NK-92 (cell line): ENCODE data around the gene TEAD1.

Experiments used
- DNase-seq: peaks from one replicate; lab custom pipeline; 2025; ENCODE audit not compliant: unreplicated experiment; lab: John Stamatoyannopoulos, UW

The TEAD1 gene

DNA sequence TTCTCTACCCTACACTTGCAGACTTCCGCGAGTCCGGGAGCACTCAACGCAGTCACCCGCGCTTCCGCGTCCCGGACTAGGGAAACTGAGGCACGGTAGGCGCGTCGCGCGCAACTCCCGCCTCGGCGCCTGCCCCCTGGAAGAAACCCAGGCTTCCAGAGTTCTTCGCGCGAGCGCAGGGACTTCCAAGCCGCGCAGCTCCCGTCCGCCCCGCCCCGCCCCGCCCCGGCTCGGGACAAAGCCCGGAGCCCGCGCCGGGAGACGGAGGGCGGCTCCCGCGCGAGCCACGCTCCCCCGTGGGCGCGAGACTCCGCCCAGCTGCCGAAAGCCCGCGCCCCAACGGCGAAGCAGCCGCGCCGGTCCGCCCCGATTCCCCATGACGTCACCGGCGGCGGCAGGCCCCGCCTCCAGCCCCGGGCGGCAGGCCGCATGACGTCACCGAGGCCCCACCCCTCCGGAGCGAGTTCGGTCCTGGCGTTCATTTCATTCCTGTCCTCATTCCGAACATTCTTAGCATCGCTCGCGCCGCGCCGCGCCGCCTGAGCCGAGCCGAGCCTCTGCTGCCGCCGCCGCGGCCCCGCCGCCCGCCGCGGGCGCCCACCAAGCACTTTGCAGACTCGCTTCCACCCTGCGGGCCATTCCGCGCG, at the start of gene TEAD1:
TSS of gene TEAD1 (plus strand) at position 498 of the 647 bp plus-strand sequence.
- DNase-seq = no peak

- no peak for DNase-seq
Measured at GRCh38 chr11:12624595-12624994, 49.6 kb upstream of the TEAD1 start.

DNA sequence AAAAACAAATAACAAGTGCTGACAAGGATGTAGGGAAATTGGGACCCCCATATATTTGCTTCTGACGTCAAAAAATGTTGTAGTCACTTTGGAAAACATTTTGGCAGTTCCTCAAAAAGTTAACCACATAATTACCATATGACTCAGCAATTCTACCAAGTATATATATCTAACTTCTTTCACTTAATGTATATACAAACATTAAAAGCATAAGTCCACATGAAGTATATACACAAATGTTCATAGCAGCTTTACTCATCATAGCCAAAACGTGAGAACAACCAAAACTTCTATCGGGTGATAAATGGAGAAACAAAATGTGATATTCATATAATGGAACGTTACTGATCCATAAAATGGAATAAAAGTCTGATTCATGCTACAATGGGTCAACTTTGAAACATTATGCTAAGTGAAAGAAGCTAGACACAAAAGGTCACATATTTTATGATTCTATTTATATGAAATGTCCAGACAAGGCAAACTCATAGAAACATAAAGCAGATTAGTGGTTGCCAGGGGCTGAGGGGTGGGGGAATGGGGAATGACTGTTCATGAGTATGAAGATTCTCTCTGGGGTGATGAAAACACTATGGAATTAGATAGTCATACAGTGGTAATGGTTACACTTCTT, 48.7 kb upstream of the TEAD1 start:
- DNase-seq = no peak

DNA sequence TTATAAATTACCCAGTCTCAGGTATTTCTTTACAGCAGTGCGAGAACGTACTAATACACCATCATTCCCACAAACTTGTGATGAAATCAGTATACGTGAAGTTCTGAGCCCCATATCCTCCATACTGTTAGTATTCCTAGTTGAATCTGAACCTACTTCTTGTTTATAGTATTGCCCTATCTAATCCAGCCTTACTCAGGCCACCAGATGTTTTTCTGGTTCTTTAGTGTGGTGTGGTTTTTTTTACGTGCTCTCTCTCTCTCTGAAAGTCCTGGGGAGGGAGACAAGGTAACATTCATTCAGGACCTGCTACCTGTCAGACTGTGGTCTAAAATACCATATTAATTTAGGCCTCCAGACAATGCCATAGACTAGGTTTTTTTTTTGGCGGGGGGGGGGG, 47.6 kb upstream of the TEAD1 start:
- no peak for DNase-seq

- no peak for DNase-seq
Measured at GRCh38 chr11:12628314-12628713, 45.9 kb upstream of the TEAD1 start.

DNA sequence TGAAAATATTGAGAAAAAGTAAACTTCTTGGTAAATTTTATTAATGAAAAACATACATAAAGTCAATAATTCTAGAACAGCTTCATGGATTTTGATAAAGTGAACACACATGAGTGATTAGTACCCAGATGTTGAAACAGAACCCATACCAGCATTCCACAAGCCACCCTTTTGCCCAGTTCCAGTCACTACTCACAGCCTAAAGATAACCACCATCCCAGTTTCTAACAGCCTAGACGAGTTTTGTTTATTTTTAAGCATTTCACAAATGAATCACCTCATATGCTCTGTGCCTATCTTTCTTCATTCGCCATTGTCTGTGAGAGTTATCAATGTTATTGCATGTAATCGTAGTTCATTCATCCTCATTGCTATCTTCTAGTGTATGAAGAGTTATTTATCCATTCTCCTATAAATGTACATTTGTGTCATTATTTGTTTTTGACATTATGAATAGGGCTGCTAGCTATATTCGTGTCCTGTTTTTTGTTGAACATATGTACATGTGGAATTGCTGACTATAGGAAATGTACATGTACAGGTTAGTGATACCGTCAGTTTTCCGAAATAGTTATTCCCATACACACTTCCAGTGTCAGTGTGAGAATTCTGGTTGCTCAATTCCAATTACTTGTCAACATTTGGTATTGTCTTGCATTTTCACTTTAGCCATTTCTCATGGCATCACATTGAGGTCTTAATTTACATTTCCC, 44.5 kb upstream of the TEAD1 start:
- DNase-seq = no peak

DNA sequence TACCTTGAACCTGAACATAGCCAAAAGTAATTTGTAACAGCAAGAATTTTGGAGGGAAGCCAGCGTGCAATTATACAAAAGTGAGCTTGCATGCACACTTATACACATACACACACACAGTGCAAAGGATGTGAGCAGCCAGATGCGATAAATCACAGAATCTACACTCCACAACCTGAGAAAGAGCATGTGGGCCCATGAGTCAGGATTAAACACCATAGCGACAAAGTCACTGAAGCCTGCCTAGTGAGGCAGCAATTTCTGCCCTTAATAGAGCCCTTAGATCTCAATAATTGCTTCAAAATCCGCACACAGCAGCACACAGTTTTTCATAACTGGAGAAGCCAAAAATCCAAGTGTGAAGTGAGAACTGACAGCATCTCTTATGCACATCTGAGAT, 42.6 kb upstream of the TEAD1 start:
- DNase-seq = no peak

GRCh38 chr11:12634329-12634728, 39.9 kb upstream of the TEAD1 start:
- no peak for DNase-seq

DNA sequence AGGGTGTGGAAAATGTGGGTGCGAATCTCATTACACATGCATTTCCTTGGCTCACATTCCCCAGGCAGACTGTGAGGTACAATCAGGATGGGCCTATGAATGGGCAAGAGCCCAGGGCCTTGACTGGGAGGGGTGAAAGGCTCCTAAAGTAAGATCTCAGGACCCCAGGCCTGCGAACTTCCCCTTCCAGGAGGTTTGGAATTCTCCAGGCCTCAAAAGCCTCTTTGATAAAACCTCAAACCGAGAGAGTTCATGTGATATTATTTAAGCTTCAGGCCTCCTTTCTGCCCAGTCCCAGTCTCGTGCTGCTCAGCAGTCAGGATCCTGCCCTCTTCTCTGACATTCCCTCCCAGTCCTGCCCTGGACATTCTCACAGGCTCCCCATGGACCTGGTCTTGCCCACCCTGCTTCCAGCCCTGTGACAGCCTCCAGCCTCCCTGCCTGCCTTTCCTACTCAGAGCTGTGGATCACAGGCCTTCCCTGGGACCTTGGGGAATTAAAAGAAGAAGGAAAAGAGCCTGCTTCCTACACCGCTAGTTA, 37.3 kb upstream of the TEAD1 start:
- DNase-seq = no peak

DNA sequence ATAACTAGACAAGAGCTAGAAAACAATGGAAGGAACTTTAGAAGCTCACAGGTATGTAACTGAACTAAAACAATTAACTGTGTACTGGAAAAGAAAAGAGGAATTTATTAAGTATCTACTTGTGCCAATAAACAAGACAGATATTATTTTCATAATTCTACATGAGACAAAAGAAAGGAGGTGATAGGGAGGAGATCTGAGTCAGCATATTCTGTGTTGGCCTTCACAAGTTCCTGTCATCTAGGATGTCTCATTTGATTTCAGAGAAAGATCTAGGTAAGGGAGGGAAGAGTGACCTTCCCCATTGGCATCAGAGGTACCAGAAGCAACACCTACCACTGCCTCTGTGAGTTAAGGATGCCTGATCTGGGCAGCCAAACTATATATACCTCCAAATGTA, 34.8 kb upstream of the TEAD1 start:
- no peak for DNase-seq

DNA sequence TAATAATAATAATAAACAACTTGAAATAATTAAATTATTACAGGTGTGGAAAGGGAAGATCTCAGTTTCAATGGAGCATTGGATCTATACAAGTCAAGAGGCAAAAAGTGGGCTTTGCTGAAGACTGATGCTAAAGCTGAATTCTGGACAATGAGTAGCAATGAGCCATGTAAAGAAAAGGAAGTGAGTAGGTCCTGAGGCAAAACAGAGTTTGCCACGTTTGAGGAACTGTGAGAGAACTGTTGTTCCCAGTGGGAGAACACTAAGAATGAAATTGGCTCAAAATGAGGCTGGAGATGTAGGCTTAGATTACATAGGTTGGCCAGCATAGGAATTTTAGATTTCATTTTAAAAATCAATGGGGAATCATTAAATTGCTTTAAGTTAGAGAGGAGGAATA, 33.9 kb upstream of the TEAD1 start:
- no peak for DNase-seq

GRCh38 chr11:12640926-12641849, 33.0 kb upstream of the TEAD1 start:
- DNase-seq = no peak

- DNase-seq = no peak
Measured at GRCh38 chr11:12642040-12642439, 32.2 kb upstream of the TEAD1 start.

- DNase-seq = no peak
Measured at GRCh38 chr11:12642806-12643428, 31.3 kb upstream of the TEAD1 start.

DNA sequence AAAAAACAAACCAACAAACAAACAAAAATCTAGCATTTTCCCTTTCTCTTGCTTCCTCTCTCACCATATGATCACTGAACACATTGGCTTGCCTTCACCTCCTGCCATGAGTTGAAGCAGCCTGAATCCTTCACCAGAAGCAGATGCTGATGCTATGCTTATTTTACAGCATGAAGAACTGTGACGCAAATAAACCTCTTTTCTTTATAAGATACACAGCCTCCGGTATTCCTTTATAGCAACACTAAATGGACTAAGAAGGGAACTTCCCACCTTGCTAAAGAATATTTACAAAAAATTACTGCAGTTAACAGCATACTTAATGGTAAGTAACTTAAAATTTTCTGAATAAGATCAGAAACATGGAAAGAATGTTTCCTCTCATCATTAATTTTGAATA, 27.7 kb upstream of the TEAD1 start:
- no peak for DNase-seq

GRCh38 chr11:12653729-12654128, 20.5 kb upstream of the TEAD1 start:
- DNase-seq = no peak

- DNase-seq = no peak
Measured at GRCh38 chr11:12655842-12656241, 18.4 kb upstream of the TEAD1 start.

DNA sequence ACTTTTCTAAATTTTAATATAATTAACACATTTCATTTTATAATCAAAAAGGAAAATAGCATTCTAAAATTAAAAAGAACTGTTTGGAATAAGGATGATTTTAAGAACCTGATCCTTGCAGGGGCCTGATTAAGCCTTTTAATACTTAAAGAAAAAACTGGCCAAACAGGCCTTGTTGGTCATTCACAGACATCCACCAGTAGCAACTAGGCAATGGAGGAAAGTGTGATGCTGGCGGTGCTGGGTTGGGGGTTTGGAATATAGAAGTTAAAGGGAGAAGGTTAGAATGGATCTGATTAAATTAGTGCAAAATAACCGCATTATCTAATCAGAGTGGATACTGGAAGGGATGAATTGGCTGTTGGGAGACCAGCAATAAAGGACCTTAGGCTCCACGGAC, 16.9 kb upstream of the TEAD1 start:
- DNase-seq = no peak

GRCh38 chr11:12657981-12658380, 16.2 kb upstream of the TEAD1 start:
- no peak for DNase-seq

GRCh38 chr11:12662101-12662689, 12.0 kb upstream of the TEAD1 start:
- DNase-seq = no peak
